Left lobe of liver (tissue), 2 donors: ENCODE data around the gene KLF7. TPM values are rescaled to one million over a fixed set of nuclear protein-coding genes. Genes with fewer than 3 reads are reported as not detected.
A peak's percentile ranks its signal among the peaks of the same experiment; 100 is the strongest.

ENCODE experiments used
- ATAC-seq: fragments of 200-7000 bp; cut with Tn5 transposase; one replicate; pipeline ENCODE4 v1.9.1; 2020; ENCODE audit warnings: mild to moderate bottlenecking, moderate library complexity
- DNase-seq: peaks from one replicate; pipeline ENCODE4 v3.0.0-alpha.2; 2020; ENCODE audit warnings: low spot score
- total RNA-seq: library from RNA; stranded (reverse); gene quantifications from one replicate; pipeline ENCODE4 v1.2.1, GENCODE V29; 2021
- donor health status: DM: no; HTN: no; CAD: no; lungs with moderate emphysema.
- donor health status: DM: no; HTN: yes; CAD: no.

Gene KLF7
- total RNA-seq, 1 donor from 2014 or later = 9.7 TPM

DNA sequence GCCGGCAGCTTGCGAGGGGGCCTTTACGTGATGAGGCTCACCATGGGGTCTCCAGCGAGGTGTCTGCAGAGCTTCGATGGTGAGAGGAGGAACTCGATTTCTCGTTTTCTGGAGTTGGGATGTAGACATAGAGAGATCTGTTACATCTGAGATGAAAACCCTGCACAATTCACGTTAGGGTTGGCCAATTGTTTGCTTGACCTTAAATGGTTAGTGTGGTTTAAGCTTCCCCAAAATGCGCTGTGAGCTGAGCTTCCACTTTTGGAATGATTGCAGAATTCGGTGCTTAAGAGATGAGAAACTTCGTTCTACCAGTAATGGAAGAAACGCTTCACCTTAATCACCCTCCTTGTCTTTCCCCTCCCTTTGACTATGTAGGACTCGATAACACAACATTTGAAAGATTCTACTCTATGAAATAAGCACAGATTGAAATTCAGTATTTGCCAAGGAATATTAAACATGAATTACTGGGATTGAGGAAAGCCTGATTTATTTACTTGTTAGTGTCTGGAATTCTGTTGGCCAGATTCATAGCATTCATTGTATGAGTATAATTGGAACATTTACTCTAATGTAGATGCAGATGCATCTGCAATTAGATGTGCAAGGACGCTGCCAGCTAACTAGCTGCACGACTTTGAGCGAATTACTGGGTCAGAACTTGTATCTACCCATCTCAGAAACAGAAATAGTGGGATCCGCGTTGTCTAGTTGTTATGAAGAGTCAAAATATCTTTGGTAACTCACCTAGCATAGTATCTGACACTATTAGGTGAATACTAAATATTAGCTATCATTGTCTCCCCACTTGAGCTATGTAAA is 1.6 kb upstream of the KLF7 start:
- DNase-seq (no peak), ATAC-seq (peak; percentile 4)

GRCh38 chr2:207166349-207167098 is 776 bp upstream of the KLF7 start:
- peak; percentile 80 for DNase-seq

DNA sequence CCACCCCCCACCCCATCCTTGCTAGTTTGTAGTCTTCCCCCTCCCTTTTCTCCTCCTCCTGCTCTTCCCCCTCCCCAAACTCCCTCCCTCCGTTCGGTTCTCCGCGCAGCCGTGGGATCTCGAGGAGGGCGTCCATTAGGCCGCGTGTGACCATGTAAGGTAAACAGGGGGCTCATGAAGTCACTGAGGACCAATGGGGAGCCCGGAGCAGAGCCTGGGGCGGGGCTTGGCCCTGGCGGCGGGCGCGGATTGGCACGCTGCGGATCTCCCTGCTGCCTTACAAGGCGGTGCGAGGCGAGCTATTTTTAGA is 246 bp upstream of the KLF7 start:
- ATAC-seq = peak; percentile 87

More at GRCh38 chr2:207166349-207167098, 776 bp upstream of the KLF7 start:
- peak; percentile 70 for ATAC-seq

GRCh38 chr2:207164006-207164831 is 1.5 kb downstream of the KLF7 start:
- peak; percentile 15 for ATAC-seq
- DNase-seq = peak; percentile 65

More for the DNA sequence above, 246 bp upstream of the KLF7 start:
- peak; percentile 99 for DNase-seq

DNA sequence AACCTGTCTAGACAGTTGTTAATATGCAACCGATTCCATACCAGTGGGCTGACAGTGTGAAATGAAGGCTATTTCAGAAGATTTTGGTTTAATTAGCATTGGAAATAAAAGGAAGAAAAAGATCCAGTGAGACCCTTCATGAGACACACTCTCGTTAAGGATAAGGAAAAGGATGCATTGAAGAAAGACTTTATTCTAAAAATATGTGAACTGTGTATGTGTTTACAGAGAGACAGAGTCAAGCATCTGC is 2.1 kb downstream of the KLF7 start:
- ATAC-seq = no peak
- no peak for DNase-seq

DNA sequence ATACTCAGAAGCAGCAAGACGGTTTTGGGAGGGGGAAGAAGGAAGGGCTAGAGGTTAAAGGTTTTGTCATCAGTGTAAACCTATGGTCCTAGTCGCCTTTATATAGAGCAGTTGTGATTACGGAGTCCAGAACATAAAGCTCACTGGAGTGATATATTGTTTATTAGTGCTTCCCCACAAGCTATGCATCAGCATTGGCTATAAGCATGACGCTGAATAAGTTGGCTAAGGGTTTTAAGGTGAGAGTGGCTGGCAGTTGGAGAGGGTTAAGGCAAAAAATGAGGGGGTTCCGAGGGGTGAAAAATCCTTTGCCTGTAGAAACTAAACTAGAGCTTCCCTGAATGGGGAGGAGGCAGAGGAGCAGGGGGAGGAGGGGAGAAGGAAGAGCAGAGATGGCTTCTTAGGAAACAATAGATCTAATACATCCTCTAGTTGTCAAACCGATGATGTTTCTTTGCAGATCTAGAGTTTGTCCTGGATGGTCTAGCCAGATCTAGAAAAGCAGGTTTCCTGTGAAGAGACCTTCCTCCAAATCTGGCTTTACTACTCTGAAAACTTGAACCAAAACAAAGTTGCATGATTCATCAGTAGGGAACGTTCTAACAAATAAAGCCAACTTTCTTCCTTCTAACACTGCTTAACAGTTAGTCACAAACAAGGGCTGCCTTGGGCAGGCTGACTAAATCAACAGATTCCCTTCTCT is 2.5 kb downstream of the KLF7 start:
- no peak for ATAC-seq

DNA sequence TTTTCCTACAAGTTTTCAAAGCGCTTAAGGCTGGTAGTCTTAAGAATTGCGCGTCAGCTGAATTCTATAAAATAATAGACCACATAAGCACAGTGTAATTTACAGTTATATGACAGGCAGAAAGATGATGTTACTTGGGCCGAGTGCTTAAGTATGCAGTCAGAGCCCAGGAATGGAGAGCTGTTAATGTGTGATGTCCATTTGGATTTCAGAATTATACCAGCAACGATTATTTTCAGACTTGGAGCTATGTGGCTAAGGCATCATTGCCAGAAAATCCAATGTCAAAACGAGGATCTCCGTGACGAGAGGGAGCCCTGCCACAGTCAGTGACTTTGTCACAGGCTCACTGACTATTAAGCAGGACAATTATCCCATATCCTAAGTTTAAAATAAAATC is 3.4 kb downstream of the KLF7 start:
- no peak for DNase-seq

More for the DNA sequence above, 2.5 kb downstream of the KLF7 start:
- no peak for DNase-seq

GRCh38 chr2:207161247-207162123 is 4.3 kb downstream of the KLF7 start:
- ATAC-seq = no peak
- no peak for DNase-seq

More for the DNA sequence above, 3.4 kb downstream of the KLF7 start:
- no peak for ATAC-seq

GRCh38 chr2:207160115-207160514 is 5.6 kb downstream of the KLF7 start:
- ATAC-seq (no peak), DNase-seq (no peak)

- DNase-seq (no peak), ATAC-seq (no peak)
Measured at GRCh38 chr2:207159002-207159401, 6.7 kb downstream of the KLF7 start.

- no peak for DNase-seq
- ATAC-seq = no peak
Measured at GRCh38 chr2:207157731-207158130, 8.0 kb downstream of the KLF7 start.

GRCh38 chr2:207157162-207157481 is 8.6 kb downstream of the KLF7 start:
- no peak for DNase-seq
- ATAC-seq = no peak

DNA sequence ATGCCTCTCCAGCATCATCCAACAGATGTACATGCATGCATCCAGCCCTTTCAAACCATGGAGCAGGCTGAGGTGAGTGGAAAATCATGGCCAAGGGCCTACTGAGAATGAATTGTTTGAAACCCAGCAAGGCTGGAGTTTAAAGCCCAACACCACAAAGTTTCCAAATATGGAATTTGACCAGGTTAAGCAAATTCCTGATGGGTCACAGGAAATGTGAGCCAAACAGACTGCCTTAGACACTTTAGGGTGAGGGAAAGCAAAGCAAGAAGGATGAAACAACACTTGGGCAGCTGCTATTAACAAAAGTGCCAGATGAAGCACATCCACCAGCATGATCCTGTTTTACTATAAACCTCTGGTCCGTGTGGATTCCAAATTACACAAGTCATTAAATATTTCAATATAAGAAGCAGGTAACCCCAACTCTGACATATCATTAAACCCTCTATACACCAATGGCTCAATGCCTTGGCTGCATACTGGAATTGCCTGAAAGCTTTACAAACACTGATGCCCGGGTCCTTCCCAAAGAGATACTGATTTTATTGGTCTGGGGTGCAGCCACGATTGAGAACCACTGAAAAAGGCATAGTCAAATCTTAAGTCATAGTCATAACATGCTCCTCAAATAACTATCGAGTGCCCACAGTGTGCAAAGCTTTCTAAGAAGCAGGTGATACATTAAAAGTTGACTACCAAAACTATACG is 9.1 kb downstream of the KLF7 start:
- peak; percentile 49 for DNase-seq

GRCh38 chr2:207155516-207156444 is 10.0 kb downstream of the KLF7 start:
- DNase-seq = no peak

More for the DNA sequence above, 9.1 kb downstream of the KLF7 start:
- ATAC-seq = peak; percentile 90

GRCh38 chr2:207154556-207155510 is 10.9 kb downstream of the KLF7 start:
- ATAC-seq (no peak), DNase-seq (no peak)

More at GRCh38 chr2:207155516-207156444, 10.0 kb downstream of the KLF7 start:
- ATAC-seq = no peak

DNA sequence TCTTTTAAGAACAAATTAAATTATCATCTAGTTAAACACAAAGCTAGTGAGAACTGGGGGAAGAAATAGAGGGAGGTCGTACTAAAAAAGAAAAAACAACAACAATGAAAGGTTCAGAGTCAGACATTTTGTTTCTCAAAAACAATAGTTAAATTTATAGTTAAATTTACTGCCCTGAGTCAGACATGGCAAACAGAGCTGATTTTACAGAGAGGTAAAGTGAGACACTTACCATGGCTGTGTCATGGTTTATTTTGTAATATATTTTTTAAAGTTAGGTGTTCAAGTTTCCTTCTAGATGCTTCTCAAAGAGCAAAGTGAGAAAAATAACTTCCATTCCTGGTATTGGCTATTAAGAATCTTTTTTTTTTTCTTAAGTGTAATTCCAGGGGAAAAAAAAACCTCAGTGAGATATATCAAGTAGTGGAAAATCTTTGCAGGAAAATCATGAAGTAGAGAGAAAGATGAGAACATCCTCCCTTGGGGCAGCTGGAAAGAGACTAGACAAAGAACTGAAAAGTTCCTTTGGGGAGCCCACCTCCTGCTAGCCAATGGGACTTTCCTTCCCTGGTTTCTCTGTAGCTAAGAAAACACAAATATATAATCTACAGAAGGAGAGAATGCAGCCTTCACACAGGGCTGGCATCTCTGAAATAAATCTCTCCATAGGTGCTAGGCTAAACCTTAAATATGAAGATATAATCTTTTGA is 12.3 kb downstream of the KLF7 start:
- no peak for DNase-seq
- no peak for ATAC-seq

- no peak for ATAC-seq
- no peak for DNase-seq
Measured at GRCh38 chr2:207151048-207151447, 14.7 kb downstream of the KLF7 start.
